Activated CD8-positive, alpha-beta memory T cell treated with anti-CD3 and anti-CD28 coated beads, Interleukin-2, amount 50 U/mL, for 24 hours (primary cell): ENCODE measurements around the gene GADD45B.
"Not testable (repeated sequence)": the region's sequence is repeated elsewhere in the genome, so short reads cannot be mapped to it uniquely, and the experiment has no call there.

ENCODE experiments used
- DNase-seq: peaks from one replicate; pipeline ENCODE4 v3.0.0-alpha.2; 2020; ENCODE audit errors: extremely low read depth

Gene GADD45B

GRCh38 chr19:2469102-2469914, 6.6 kb upstream of the GADD45B start:
- DNase-seq: no peak

- not testable (repeated sequence) for DNase-seq
These were observed 6.1 kb upstream of the GADD45B start for GRCh38 chr19:2469915-2470200.

GRCh38 chr19:2474232-2475017, 1.5 kb upstream of the GADD45B start:
- peak; percentile 71 for DNase-seq

GRCh38 chr19:2475018-2475701, 767 bp upstream of the GADD45B start:
- DNase-seq: peak; percentile 45

- DNase-seq: peak; percentile 55
These were observed 669 bp downstream of the GADD45B start for GRCh38 chr19:2476451-2477140.

- DNase-seq: no peak
These were observed 1.3 kb downstream of the GADD45B start for GRCh38 chr19:2477141-2477710.

GRCh38 chr19:2477732-2478191, 1.8 kb downstream of the GADD45B start:
- no peak for DNase-seq

- DNase-seq: no peak
These were observed 2.4 kb downstream of the GADD45B start for GRCh38 chr19:2478278-2478755.

- no peak for DNase-seq
These were observed 3.0 kb downstream of the GADD45B start for GRCh38 chr19:2478756-2479555.

GRCh38 chr19:2479556-2480194, 3.7 kb downstream of the GADD45B start:
- DNase-seq: no peak

GRCh38 chr19:2481466-2481865, 5.5 kb downstream of the GADD45B start:
- no peak for DNase-seq

- DNase-seq: no peak
These were observed 6.6 kb downstream of the GADD45B start for GRCh38 chr19:2482354-2483038.

- no peak for DNase-seq
These were observed 7.2 kb downstream of the GADD45B start for GRCh38 chr19:2483084-2483483.

- no peak for DNase-seq
These were observed 7.7 kb downstream of the GADD45B start for GRCh38 chr19:2483484-2484151.

GRCh38 chr19:2484178-2484937, 8.4 kb downstream of the GADD45B start:
- no peak for DNase-seq

- no peak for DNase-seq
These were observed 9.5 kb downstream of the GADD45B start for GRCh38 chr19:2485428-2485827.

- no peak for DNase-seq
These were observed 11.2 kb downstream of the GADD45B start for GRCh38 chr19:2487090-2487489.

- no peak for DNase-seq
These were observed 11.9 kb downstream of the GADD45B start for GRCh38 chr19:2487842-2488241.
